Neuronal stem cell (in vitro differentiated cells): ENCODE measurements around the gene LAMA2.

Source experiments
- DNase-seq: peaks from one replicate; pipeline ENCODE4 v3.0.0-alpha.2; 2013; ENCODE audit warnings: low spot score
- H2AFZ ChIP-seq: one replicate; pipeline ENCODE4 v1.6.1; 2013; ENCODE audit warnings: mild to moderate bottlenecking, low read length, inconsistent platforms
- H2AK5ac ChIP-seq: 2 replicates; pipeline ENCODE4 v1.6.1; 2013; ENCODE audit warnings: low read depth, mild to moderate bottlenecking, inconsistent platforms, low read length, moderate library complexity, mixed read lengths
- H2BK120ac ChIP-seq: 2 replicates; pipeline ENCODE4 v1.6.1; 2013; ENCODE audit warnings: low read depth, mild to moderate bottlenecking, inconsistent platforms, low read length, moderate library complexity, mixed read lengths
- H2BK12ac ChIP-seq: one replicate; pipeline ENCODE4 v1.6.1; 2013; ENCODE audit warnings: low read length, inconsistent platforms
- H2BK15ac ChIP-seq: 2 replicates; pipeline ENCODE4 v1.6.1; 2013; ENCODE audit warnings: mild to moderate bottlenecking, low read length, inconsistent platforms, mixed read lengths
- H2BK5ac ChIP-seq: one replicate; pipeline ENCODE4 v1.6.1; 2013; ENCODE audit warnings: inconsistent platforms, mild to moderate bottlenecking, low read length, moderate library complexity
- H3K14ac ChIP-seq: one replicate; pipeline ENCODE4 v1.6.1; 2013; ENCODE audit warnings: low read length, inconsistent platforms
- H3K18ac ChIP-seq: 2 replicates; pipeline ENCODE4 v1.6.1; 2013; ENCODE audit warnings: low read length, inconsistent platforms
- H3K23ac ChIP-seq: 2 replicates; pipeline ENCODE4 v1.6.1; 2013; ENCODE audit warnings: low read depth, mild to moderate bottlenecking, mixed read lengths, low read length, inconsistent platforms; ENCODE audit not compliant: poor library complexity
- H3K27ac ChIP-seq: replicated peaks from 3 replicates; pipeline ENCODE4 v1.5.1; 2013; ENCODE audit warnings: low read length, inconsistent platforms
- H3K27me3 ChIP-seq, 3 experiments: 2 replicates each; pipeline ENCODE4 v1.6.1; 2013; ENCODE audit warnings: low read length in 3 of 3, mild to moderate bottlenecking in 2 of 3, inconsistent platforms in 1 of 3, low read depth in 1 of 3, mixed read lengths in 1 of 3, moderate library complexity in 1 of 3; ENCODE audit not compliant: control insufficient read depth in 3 of 3, insufficient read depth in 3 of 3
- H3K36me3 ChIP-seq, 2 donors: replicated peaks in 1 of 2; 2 replicates each; pipeline ENCODE4 v1.6.1; 2013; ENCODE audit warnings: low read length in 2 of 2; ENCODE audit not compliant: control insufficient read depth in 2 of 2, insufficient read depth in 2 of 2
- H3K4ac ChIP-seq: 2 replicates; pipeline ENCODE4 v1.6.1; 2013; ENCODE audit warnings: inconsistent platforms, mild to moderate bottlenecking, low read length, moderate library complexity
- H3K4me1 ChIP-seq, 2 donors: 1 replicate in 1 of 2; 2 replicates in 1 of 2; pipeline ENCODE4 v1.6.1; 2013; ENCODE audit warnings: low read length in 2 of 2, low read depth in 1 of 2; ENCODE audit not compliant: control insufficient read depth in 2 of 2, insufficient read depth in 1 of 2
- H3K4me2 ChIP-seq: one replicate; pipeline ENCODE4 v1.6.1; 2013; ENCODE audit warnings: mild to moderate bottlenecking, low read length, inconsistent platforms; ENCODE audit not compliant: insufficient read depth, poor library complexity, severe bottlenecking
- H3K4me3 ChIP-seq, 2 donors: 2 replicates each; pipeline ENCODE4 v1.5.1; 2013; ENCODE audit warnings: low read length in 2 of 2, mild to moderate bottlenecking in 2 of 2, inconsistent platforms in 1 of 2, moderate library complexity in 1 of 2
- H3K79me1 ChIP-seq: one replicate; pipeline ENCODE4 v1.6.1; 2013; ENCODE audit warnings: low read depth, mild to moderate bottlenecking, inconsistent platforms, low read length, moderate library complexity
- H3K9ac ChIP-seq: one replicate; pipeline ENCODE4 v1.6.1; 2013; ENCODE audit warnings: mild to moderate bottlenecking, low read depth, low read length, inconsistent platforms; ENCODE audit not compliant: poor library complexity
- H3K9me3 ChIP-seq, 2 donors: replicated peaks in 1 of 2; 2 replicates each; pipeline versions ENCODE3 to v1.6.1; 2013; ENCODE audit warnings: low read length in 2 of 2, mild to moderate bottlenecking in 2 of 2, inconsistent platforms in 1 of 2, low read depth in 1 of 2, mixed read lengths in 1 of 2, moderate library complexity in 1 of 2; ENCODE audit not compliant: control insufficient read depth in 2 of 2, insufficient read depth in 1 of 2
- H4K8ac ChIP-seq: one replicate; pipeline ENCODE4 v1.6.1; 2013; ENCODE audit warnings: low read depth, mild to moderate bottlenecking, inconsistent platforms, low read length, moderate library complexity
- H4K91ac ChIP-seq: one replicate; pipeline ENCODE4 v1.6.1; 2013; ENCODE audit warnings: low read length, low read depth, mild to moderate bottlenecking, inconsistent platforms; ENCODE audit not compliant: poor library complexity
- WGBS, 2 donors: extraction: QIAGEN DNeasy Blood & Tissue Kit; methylation state at CpG; one replicate each; pipeline ENCODE4 v1.1.7; 2013; ENCODE audit warnings: missing lambda C conversion rate in 2 of 2, mixed read lengths in 1 of 2; ENCODE audit not compliant: insufficient read length in 2 of 2, insufficient replicate concordance in 1 of 2; ENCODE audit errors: extremely low coverage in 2 of 2; 5-methylcytosine and 5-hydroxymethylcytosine counted together

The LAMA2 gene

DNA sequence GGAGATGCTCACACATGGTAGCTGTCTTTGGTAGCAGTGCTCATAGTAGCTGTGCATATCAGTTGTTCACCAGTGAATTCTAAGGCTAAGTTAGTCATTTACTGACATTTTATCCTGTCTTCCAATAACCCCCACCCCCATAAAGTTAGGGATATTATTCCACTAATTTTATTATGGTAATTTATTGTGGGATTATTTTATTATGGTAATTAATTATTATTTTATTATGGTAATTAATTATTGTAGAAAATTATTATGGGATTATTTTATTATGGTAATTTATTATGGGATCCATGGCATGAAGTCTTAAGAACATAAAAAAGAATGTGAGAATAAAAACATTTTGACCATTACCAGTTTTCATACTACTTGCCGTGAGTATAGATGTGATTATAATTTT, 406.5 kb downstream of the LAMA2 start:
- no peaks in the 10 kb centered on the region for H3K27me3 ChIP-seq
- no peak overlapping the region for H3K4me3 ChIP-seq
- no peak overlapping the region for H2AK5ac ChIP-seq
- no peak overlapping the region for H4K91ac ChIP-seq
- H3K9ac ChIP-seq: no peak overlapping the region
- no peaks in the 10 kb centered on the region for H3K79me1 ChIP-seq
- no peaks in the 10 kb centered on the region for H3K9me3 ChIP-seq
- H3K4me1 ChIP-seq: no peaks in the 10 kb centered on the region
- no CpG with 5 or more reads among the region's 1 CpG for WGBS, 2 donors
- no peak overlapping the region for H2BK120ac ChIP-seq
- no peak overlapping the region for H2BK5ac ChIP-seq
- no peak overlapping the region for H3K27ac ChIP-seq
- no peak overlapping the region for H3K18ac ChIP-seq
- no peak overlapping the region for H4K8ac ChIP-seq
- H3K23ac ChIP-seq: no peak overlapping the region
- no peak overlapping the region for H2BK12ac ChIP-seq
- H2AFZ ChIP-seq: no peak overlapping the region
- no peak overlapping the region for H3K14ac ChIP-seq
- H3K4me2 ChIP-seq: no peak overlapping the region
- H2BK15ac ChIP-seq: no peak overlapping the region
- DNase-seq: no peak
- no peaks in the 10 kb centered on the region for H3K36me3 ChIP-seq
- no peak overlapping the region for H3K4ac ChIP-seq

DNA sequence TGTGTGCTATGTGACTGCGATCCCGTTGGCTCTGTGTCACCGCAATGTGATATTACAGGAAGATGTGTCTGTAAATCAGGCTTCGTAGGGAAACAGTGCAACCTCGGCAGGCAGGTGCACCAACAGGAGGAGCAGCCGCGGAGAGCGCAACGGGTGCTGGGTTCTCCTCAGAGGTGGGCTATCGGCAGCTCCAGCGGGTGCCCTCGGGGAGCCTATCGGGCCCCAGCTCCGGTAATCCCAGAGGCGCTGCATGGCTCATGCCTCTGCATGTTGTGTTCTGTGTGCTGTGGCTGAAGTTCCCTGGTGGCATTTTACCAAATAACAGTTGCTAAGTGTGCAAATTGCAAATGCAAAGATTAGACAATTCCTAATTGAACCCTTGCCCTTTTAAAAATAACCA, 409.9 kb downstream of the LAMA2 start:
- Histone ChIP-seq H3K27me3 (no peaks in the 10 kb centered on the region), H3K4me1 (no peaks in the 10 kb centered on the region), H3K9ac (no peak overlapping the region), H2AFZ (peak overlapping the region; percentile 56), H2BK12ac (no peak overlapping the region), H3K4me2 (no peak overlapping the region), H3K9me3 (no peaks in the 10 kb centered on the region), H3K4ac (no peak overlapping the region), H2BK5ac (no peak overlapping the region), H3K27ac (no peak overlapping the region), H3K79me1 (no peaks in the 10 kb centered on the region), H2BK15ac (no peak overlapping the region), H3K23ac (no peak overlapping the region), H2BK120ac (no peak overlapping the region), H3K18ac (peak overlapping the region; percentile 35), H4K8ac (no peak overlapping the region), H4K91ac (no peak overlapping the region), H3K36me3 (no peaks in the 10 kb centered on the region), H3K4me3 (no peak overlapping the region), H2AK5ac (no peak overlapping the region), H3K14ac (no peak overlapping the region)
- WGBS, 2 donors: no CpG with 5 or more reads among the region's 15 CpGs
- no peak for DNase-seq

DNA sequence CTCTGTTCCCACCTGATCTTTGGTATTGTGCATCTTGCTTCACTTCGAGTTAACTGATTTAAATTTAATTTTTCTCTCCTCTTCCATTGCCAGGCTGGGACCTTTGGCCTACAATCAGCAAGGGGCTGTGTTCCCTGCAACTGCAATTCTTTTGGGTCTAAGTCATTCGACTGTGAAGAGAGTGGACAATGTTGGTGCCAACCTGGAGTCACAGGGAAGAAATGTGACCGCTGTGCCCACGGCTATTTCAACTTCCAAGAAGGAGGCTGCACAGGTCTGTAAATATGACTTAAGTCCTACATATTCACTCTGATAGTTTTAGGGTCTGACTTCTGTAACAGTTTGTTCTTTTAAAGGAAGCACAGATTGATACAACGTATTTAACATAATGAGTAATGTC, 414.7 kb downstream of the LAMA2 start:
- Histone ChIP-seq H3K23ac (no peak overlapping the region), H3K36me3 (no peaks in the 10 kb centered on the region)

DNA sequence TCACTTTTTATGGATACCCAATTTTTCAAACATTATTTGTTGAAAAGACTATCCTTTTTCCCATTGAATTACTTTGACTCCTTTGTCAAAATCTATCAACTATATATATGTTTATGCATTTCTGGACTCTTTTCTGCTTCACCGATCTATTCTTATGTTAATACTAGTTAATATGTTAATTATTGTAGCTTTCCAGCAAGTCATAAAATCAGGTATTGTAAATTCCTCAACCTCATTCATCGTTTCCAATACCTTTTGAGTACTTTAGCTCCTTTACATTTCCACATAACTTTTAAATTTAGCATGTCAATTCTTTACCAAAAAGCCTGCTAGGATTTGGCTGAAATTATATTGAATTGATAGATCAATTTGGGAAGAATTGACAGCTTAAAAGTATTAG, 419.7 kb downstream of the LAMA2 start:
- Histone ChIP-seq H2AFZ (no peak overlapping the region), H3K23ac (no peak overlapping the region), H2BK120ac (no peak overlapping the region), H3K27me3 (no peaks in the 10 kb centered on the region), H3K36me3 (no peaks in the 10 kb centered on the region), H3K4me2 (no peak overlapping the region), H4K91ac (no peak overlapping the region), H3K27ac (no peak overlapping the region), H3K4me3 (no peak overlapping the region), H3K9me3 (no peaks in the 10 kb centered on the region), H4K8ac (no peak overlapping the region), H2BK12ac (no peak overlapping the region), H2AK5ac (no peak overlapping the region), H3K4me1 (no peaks in the 10 kb centered on the region), H2BK15ac (no peak overlapping the region), H3K18ac (no peak overlapping the region), H3K4ac (no peak overlapping the region), H3K9ac (no peak overlapping the region), H3K14ac (no peak overlapping the region), H2BK5ac (no peak overlapping the region), H3K79me1 (no peaks in the 10 kb centered on the region)
- no peak for DNase-seq
- WGBS, 2 donors: no CpG with 5 or more reads among the region's 2 CpGs

More for the DNA sequence above, 414.7 kb downstream of the LAMA2 start:
- Histone ChIP-seq H4K8ac (no peak overlapping the region), H3K18ac (no peak overlapping the region), H3K79me1 (no peaks in the 10 kb centered on the region), H2AFZ (no peak overlapping the region), H4K91ac (no peak overlapping the region), H3K14ac (no peak overlapping the region), H3K4me2 (no peak overlapping the region), H2AK5ac (no peak overlapping the region), H3K4me3 (no peak overlapping the region), H3K9me3 (no peaks in the 10 kb centered on the region), H3K4me1 (no peaks in the 10 kb centered on the region), H3K27ac (no peak overlapping the region), H2BK5ac (no peak overlapping the region), H3K4ac (no peak overlapping the region), H2BK120ac (no peak overlapping the region), H3K27me3 (no peaks in the 10 kb centered on the region), H2BK15ac (no peak overlapping the region), H3K9ac (no peak overlapping the region), H2BK12ac (no peak overlapping the region)
- no peak for DNase-seq
- no CpG with 5 or more reads among the region's 5 CpGs for WGBS, 2 donors
